OCI-LY3 (cell line): ENCODE measurements around the gene JAKMIP1.

Experiments
- H2AFZ ChIP-seq: fragments of 200-600, 300-600 bp; shearing (Covaris generic); 2 replicates; pipeline ENCODE4 v1.6.0; 2014; ENCODE audit warnings: antibody characterized with exemption, low read depth, low read length
- H3K27ac ChIP-seq: fragments of 200-600, 300-600 bp; sonication (generic); 2 replicates; pipeline ENCODE4 v1.5.1; 2014; ENCODE audit warnings: mild to moderate bottlenecking, low read length, moderate library complexity, mixed read lengths
- H3K27me3 ChIP-seq: fragments of 200-600, 300-600 bp; sonication (generic); 2 replicates; pipeline ENCODE4 v1.6.1; 2014; ENCODE audit warnings: low read depth, low read length, mixed read lengths
- H3K36me3 ChIP-seq: fragments of 200-600, 300-600 bp; sonication (generic); replicated peaks from 2 replicates; pipeline ENCODE3; 2014; ENCODE audit warnings: low read depth, low read length, mixed read lengths
- H3K4me1 ChIP-seq: fragments of 300-600, 200-600 bp; sonication (generic); 2 replicates; pipeline ENCODE4 v1.6.1; 2014; ENCODE audit warnings: low read length, mixed read lengths
- H3K4me2 ChIP-seq: fragments of 200-600, 300-600 bp; sonication (generic); 2 replicates; pipeline ENCODE4 v1.6.1; 2014; ENCODE audit warnings: low read length, mixed read lengths
- H3K4me3 ChIP-seq: fragments of 300-600, 200-600 bp; sonication (generic); 2 replicates; pipeline ENCODE4 v1.5.1; 2014; ENCODE audit warnings: antibody characterized with exemption, mild to moderate bottlenecking, low read length, moderate library complexity
- H3K79me2 ChIP-seq: fragments of 300-600, 200-600 bp; shearing (Covaris generic); 2 replicates; pipeline ENCODE4 v1.6.1; 2014; ENCODE audit warnings: mild to moderate bottlenecking, low read length, mixed read lengths
- H3K9ac ChIP-seq: fragments of 300-600, 200-600 bp; shearing (Covaris generic); 2 replicates; pipeline ENCODE4 v1.6.0; 2014; ENCODE audit warnings: mild to moderate bottlenecking, low read length, moderate library complexity
- H3K9me3 ChIP-seq: fragments of 200-600, 300-600 bp; shearing (Covaris generic); 2 replicates; pipeline ENCODE4 v1.6.1; 2014; ENCODE audit warnings: low read length, mixed read lengths; ENCODE audit not compliant: insufficient read depth
- H4K20me1 ChIP-seq: fragments of 200-600, 300-600 bp; sonication (generic); 2 replicates; pipeline ENCODE4 v1.6.1; 2016; ENCODE audit warnings: low read length, mixed read lengths; ENCODE audit not compliant: insufficient read depth
- EZH2phosphoT487 ChIP-seq: fragments of 200-600 bp; shearing (Covaris generic); IDR thresholded peaks from 2 replicates; pipeline ENCODE4 v1.6.1; 2018; ENCODE audit warnings: antibody characterized with exemption, mixed run types, low read depth
- TF ChIP-seq, protein P1 (sequence below): fragments of 200-600, 300-600 bp; sonication (generic); IDR thresholded peaks from 2 replicates; pipeline ENCODE4 v1.5.1; 2014; ENCODE audit warnings: antibody characterized with exemption, low read length, low read depth

JAKMIP1 gene

DNA sequence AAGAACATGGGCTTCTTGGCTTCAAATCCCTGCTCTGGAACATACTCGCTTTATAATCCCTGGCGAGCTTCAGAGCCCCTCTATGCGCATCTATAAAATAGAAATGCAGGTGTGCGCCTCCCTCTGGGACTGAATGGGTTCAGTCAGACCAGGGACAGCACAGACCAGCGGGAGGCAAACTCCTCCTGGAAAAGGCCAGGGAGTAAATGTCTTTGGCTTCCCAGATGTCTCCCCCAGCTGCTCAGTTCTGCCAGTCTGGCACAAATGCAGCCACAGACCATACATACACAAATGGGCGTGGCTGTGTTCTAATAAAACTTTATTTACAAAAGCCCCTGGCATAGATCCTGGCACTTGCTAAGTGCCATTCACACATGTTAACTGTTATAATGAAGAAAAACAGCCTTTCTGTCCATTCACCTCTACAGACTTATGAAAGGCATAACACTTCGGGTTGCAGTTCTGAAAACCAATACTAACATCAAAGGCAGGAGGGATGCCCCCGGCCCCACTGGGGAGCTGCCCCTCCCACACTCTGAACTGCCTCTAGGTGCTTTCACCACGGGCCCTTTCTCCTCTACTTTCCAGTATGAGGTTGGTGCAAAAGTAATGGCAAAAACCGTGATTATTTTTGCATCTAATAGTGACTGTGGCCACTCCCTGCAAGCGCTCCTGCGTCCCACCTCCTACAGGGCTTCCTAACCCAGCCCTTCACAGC, 4.6 kb downstream of the JAKMIP1 start:
- no peaks in the 10 kb centered on the region for H3K9me3 ChIP-seq
- no peak overlapping the region for H3K4me3 ChIP-seq
- no peak overlapping the region for H3K27ac ChIP-seq
- peaks cover 7% of the 10 kb centered on the region for H3K4me1 ChIP-seq
- H3K9ac ChIP-seq: no peak overlapping the region
- no peaks in the 10 kb centered on the region for H3K36me3 ChIP-seq
- no peak for TF ChIP-seq EZH2phosphoT487
- TF ChIP-seq, protein P1, sequence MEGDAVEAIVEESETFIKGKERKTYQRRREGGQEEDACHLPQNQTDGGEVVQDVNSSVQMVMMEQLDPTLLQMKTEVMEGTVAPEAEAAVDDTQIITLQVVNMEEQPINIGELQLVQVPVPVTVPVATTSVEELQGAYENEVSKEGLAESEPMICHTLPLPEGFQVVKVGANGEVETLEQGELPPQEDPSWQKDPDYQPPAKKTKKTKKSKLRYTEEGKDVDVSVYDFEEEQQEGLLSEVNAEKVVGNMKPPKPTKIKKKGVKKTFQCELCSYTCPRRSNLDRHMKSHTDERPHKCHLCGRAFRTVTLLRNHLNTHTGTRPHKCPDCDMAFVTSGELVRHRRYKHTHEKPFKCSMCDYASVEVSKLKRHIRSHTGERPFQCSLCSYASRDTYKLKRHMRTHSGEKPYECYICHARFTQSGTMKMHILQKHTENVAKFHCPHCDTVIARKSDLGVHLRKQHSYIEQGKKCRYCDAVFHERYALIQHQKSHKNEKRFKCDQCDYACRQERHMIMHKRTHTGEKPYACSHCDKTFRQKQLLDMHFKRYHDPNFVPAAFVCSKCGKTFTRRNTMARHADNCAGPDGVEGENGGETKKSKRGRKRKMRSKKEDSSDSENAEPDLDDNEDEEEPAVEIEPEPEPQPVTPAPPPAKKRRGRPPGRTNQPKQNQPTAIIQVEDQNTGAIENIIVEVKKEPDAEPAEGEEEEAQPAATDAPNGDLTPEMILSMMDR: no peak
- no peak overlapping the region for H2AFZ ChIP-seq
- no peaks in the 10 kb centered on the region for H3K79me2 ChIP-seq
- H4K20me1 ChIP-seq: no peaks in the 10 kb centered on the region
- no peak overlapping the region for H3K4me2 ChIP-seq
- H3K27me3 ChIP-seq: no peaks in the 10 kb centered on the region

DNA sequence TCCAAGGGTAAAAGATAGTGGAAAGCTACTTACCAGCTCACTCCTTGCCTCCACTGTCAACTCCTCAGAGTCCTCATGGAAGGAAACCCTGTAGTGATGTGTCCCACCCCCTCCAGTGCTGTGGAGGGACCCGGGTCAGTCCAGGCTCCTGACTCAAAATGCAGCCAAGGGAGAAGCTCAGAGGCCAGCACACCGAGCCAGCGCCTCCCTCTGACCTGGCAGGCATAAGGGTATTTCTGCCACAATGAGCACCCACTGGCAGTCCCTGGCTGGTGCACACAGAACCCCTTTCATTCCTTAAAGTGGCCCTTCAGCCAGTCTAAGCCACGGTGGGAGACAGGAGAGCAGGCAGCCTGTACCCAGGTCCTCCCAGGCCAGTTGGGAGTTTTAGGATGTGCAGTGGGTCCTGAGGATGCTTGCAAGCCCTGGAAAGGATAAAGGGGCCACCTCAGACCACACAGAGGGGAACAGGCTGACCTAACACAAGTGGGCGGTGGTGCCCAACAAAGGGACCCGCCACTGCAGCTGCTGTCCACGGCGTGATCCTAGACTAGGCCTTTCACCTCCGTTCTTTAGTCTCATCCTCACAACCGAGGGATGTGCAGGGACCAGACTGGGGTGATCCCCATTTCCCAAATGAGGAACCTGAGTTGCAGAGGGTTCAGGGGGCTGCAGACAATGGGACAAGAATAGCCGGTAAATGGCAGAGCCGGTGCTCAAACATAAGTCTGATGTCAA, 5.7 kb downstream of the JAKMIP1 start:
- H3K79me2 ChIP-seq: no peaks in the 10 kb centered on the region
- H3K4me1 ChIP-seq: peaks cover 7% of the 10 kb centered on the region
- H3K27me3 ChIP-seq: no peaks in the 10 kb centered on the region
- no peak overlapping the region for H3K27ac ChIP-seq
- no peaks in the 10 kb centered on the region for H3K9me3 ChIP-seq
- no peak overlapping the region for H3K4me3 ChIP-seq
- H4K20me1 ChIP-seq: no peaks in the 10 kb centered on the region
- H2AFZ ChIP-seq: no peak overlapping the region
- H3K36me3 ChIP-seq: no peaks in the 10 kb centered on the region
- no peak overlapping the region for H3K9ac ChIP-seq
- no peak overlapping the region for H3K4me2 ChIP-seq
- TF ChIP-seq, protein P1: no peak
- no peak for TF ChIP-seq EZH2phosphoT487

DNA sequence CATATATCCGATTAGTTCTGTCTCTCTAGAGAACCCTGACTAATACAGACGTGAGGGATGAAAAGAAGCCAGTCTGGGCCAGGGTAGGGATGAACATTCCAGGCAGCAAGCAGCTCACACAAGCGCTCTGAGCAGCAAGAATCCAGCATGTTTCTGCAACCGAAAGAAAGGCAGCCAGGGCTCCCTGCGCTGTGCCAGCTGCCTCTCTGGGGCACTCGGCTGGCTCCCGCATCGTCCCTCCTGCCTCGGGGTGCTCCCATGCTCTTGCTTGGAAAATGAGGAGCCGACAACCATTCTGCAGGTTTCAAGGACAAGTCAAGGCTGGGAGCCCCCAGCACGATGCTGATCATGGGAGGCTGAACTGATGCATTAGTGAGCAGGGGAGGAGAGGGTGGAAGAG, 7.0 kb downstream of the JAKMIP1 start:
- Histone ChIP-seq H3K4me2 (no peak overlapping the region), H2AFZ (no peak overlapping the region), H3K9ac (no peak overlapping the region), H3K4me1 (peaks cover 7% of the 10 kb centered on the region), H3K9me3 (no peaks in the 10 kb centered on the region), H3K27me3 (no peaks in the 10 kb centered on the region), H4K20me1 (no peaks in the 10 kb centered on the region), H3K27ac (no peak overlapping the region), H3K36me3 (no peaks in the 10 kb centered on the region), H3K79me2 (no peaks in the 10 kb centered on the region), H3K4me3 (no peak overlapping the region)
- TF ChIP-seq, protein P1: no peak
- TF ChIP-seq EZH2phosphoT487: no peak

- Histone ChIP-seq H3K9ac (no peak overlapping the region), H2AFZ (no peak overlapping the region), H3K79me2 (no peaks in the 10 kb centered on the region), H3K27ac (no peak overlapping the region), H3K4me1 (peaks cover 7% of the 10 kb centered on the region), H3K36me3 (no peaks in the 10 kb centered on the region), H4K20me1 (no peaks in the 10 kb centered on the region), H3K4me2 (no peak overlapping the region; the same call in 1 of the 2 replicates), H3K9me3 (no peaks in the 10 kb centered on the region), H3K4me3 (no peak overlapping the region), H3K27me3 (no peaks in the 10 kb centered on the region)
- TF ChIP-seq, protein P1: no peak
- no peak for TF ChIP-seq EZH2phosphoT487
Measured at GRCh38 chr4:6192245-6192644, 8.1 kb downstream of the JAKMIP1 start.
